WTC11 (cell line): Measurements from ENCODE around the gene TIMM13.

Source experiments
- CTCF ChIP-seq: fragments of 200-600 bp; IDR thresholded peaks from 2 replicates; pipeline ENCODE4 v1.8.0; 2022; ENCODE audit warnings: antibody characterized with exemption
- ESRRA ChIP-seq: sonication (generic); formaldehyde crosslinking; IDR thresholded peaks from 2 replicates; pipeline ENCODE4 v1.8.1; 2022; ENCODE audit warnings: mild to moderate bottlenecking, missing genetic modification reagents, borderline replicate concordance
- HMGXB4 ChIP-seq: sonication (generic); formaldehyde crosslinking; IDR thresholded peaks from 2 replicates; pipeline ENCODE4 v1.8.1; 2023; ENCODE audit warnings: mild to moderate bottlenecking, moderate library complexity, missing genetic modification reagents
- IRF1 ChIP-seq: sonication (generic); formaldehyde crosslinking; IDR thresholded peaks from 2 replicates; pipeline ENCODE4 v1.8.0; 2023; ENCODE audit warnings: missing genetic modification reagents
- SP1 ChIP-seq: sonication (generic); formaldehyde crosslinking; conservative IDR thresholded peaks from 2 replicates; pipeline ENCODE4 v1.8.1; 2022; ENCODE audit warnings: missing genetic modification reagents
- TEAD4 ChIP-seq: sonication (generic); formaldehyde crosslinking; IDR thresholded peaks from 2 replicates; pipeline ENCODE4 v1.8.0; 2022; ENCODE audit warnings: mild to moderate bottlenecking, missing genetic modification reagents
- ZNF423 ChIP-seq: fragments of 250-450 bp; sonication (Bioruptor Pico); IDR thresholded peaks from 2 replicates; pipeline ENCODE4 v2.1.2; 2022; ENCODE audit warnings: mild to moderate bottlenecking, moderate library complexity

GRCh38 chr19:2443116-2443784 is 15.9 kb upstream of the TIMM13 start:
- TF ChIP-seq ZNF423 (no peak), CTCF (no peak), ESRRA (no peak), SP1 (no peak), TEAD4 (CRISPR knock-in tag) (no peak), IRF1 (CRISPR knock-in tag) (no peak), HMGXB4 (no peak)
